GM12892 (cell line): Measurements from ENCODE around the gene ADGRB3.

Experiments
- POLR2A ChIP-seq: IDR thresholded peaks from 2 replicates; pipeline ENCODE4 v1.6.1; 2011; ENCODE audit warnings: low read depth, low read length, control low read depth
- POLR2AphosphoS5 ChIP-seq: IDR thresholded peaks from 2 replicates; pipeline ENCODE4 v1.6.1; 2011; ENCODE audit warnings: low read depth, low read length, control low read depth
- TAF1 ChIP-seq: IDR thresholded peaks from 2 replicates; pipeline ENCODE4 v1.6.1; 2011; ENCODE audit warnings: low read depth, mild to moderate bottlenecking, control low read depth, low read length, borderline replicate concordance

DNA sequence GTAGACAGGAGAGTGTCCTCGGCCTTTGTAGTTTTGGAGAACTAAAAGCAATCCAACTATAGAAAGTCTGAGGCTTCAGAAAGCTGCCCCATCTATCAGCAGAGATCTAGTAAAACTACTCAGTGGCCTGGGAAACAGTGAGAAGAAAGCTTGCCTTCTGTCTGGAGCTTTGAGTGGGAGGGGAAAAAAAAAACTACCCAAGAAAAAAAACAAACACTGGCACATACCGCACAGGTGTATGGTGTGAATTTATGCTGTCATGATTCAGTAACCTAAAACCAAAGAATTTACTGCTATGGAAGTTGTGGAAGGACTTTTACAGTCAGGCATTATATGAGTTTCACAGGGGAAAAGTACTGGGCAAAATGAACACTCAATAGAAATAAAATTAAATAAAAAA, 280.5 kb downstream of the ADGRB3 start:
- TF ChIP-seq POLR2A (no peak), TAF1 (no peak), POLR2AphosphoS5 (no peak)
